K562 (cell line): Measurements from ENCODE around the gene EML5. TPM values are rescaled to one million over a fixed set of nuclear protein-coding genes. Genes with fewer than 3 reads are reported as not detected.

ENCODE experiments used
- CBFA2T2 ChIP-seq: fragments of 450-650 bp; conservative IDR thresholded peaks from 2 replicates; pipeline ENCODE4 v1.6.1; 2017; ENCODE audit warnings: mild to moderate bottlenecking
- CBFA2T3 ChIP-seq: fragments of 450-650 bp; IDR thresholded peaks from 2 replicates; pipeline ENCODE4 v1.6.1; 2017
- DIDO1 ChIP-seq: fragments of 450-650 bp; IDR thresholded peaks from 2 replicates; pipeline ENCODE4 v1.6.1; 2016; ENCODE audit warnings: low read depth, missing biosample characterization, missing genetic modification characterization
- ETV6 ChIP-seq, 3 experiments: fragments of 150-350 bp in 1 of 3; sonication (generic) in 1 of 3; formaldehyde crosslinking in 1 of 3; IDR thresholded peaks; 2 replicates each; pipeline versions ENCODE4 v1.6.1 to v1.8.0; 2014 to 2022; ENCODE audit warnings: borderline replicate concordance in 2 of 3, low read depth in 2 of 3, antibody characterized with exemption in 1 of 3, low read length in 1 of 3, mild to moderate bottlenecking in 1 of 3, missing genetic modification reagents in 1 of 3
- EZH2 ChIP-seq: IDR thresholded peaks from 2 replicates; pipeline ENCODE4 v1.6.1; 2012; ENCODE audit warnings: low read depth, mild to moderate bottlenecking, inconsistent platforms, low read length, borderline replicate concordance
- HDGF ChIP-seq: fragments of 450-650 bp; IDR thresholded peaks from 2 replicates; pipeline ENCODE4 v1.6.1; 2016
- ILF3 ChIP-seq: fragments of 450-650 bp; IDR thresholded peaks from 2 replicates; pipeline ENCODE4 v1.6.1; 2018; ENCODE audit warnings: antibody characterized with exemption, mild to moderate bottlenecking, moderate library complexity, borderline replicate concordance
- KLF10 ChIP-seq: fragments of 250-450 bp; sonication (Bioruptor Pico); IDR thresholded peaks from 2 replicates; pipeline ENCODE4 v1.6.1; 2021; ENCODE audit warnings: matching md5 sums
- KLF6 ChIP-seq: fragments of 250-450 bp; sonication (Bioruptor Pico); IDR thresholded peaks from 2 replicates; pipeline ENCODE4 v1.4.0; 2020; ENCODE audit warnings: mild to moderate bottlenecking, moderate library complexity, borderline replicate concordance
- MAFK ChIP-seq: IDR thresholded peaks from 2 replicates; pipeline ENCODE4 v1.6.1; 2011; ENCODE audit warnings: low read length, improper control_type of control experiment
- NFRKB ChIP-seq: fragments of 450-650 bp; IDR thresholded peaks from 2 replicates; pipeline ENCODE4 v1.6.1; 2016; ENCODE audit warnings: low read depth
- POLR2AphosphoS2 ChIP-seq: IDR thresholded peaks from 2 replicates; pipeline ENCODE4 v1.6.1; 2012; ENCODE audit warnings: low read length, improper control_type of control experiment
- SNIP1 ChIP-seq: fragments of 450-650 bp; IDR thresholded peaks from 2 replicates; pipeline ENCODE4 v1.7.1; 2017; ENCODE audit warnings: low read depth, mild to moderate bottlenecking
- SREBF2 ChIP-seq: sonication (generic); formaldehyde crosslinking; IDR thresholded peaks from 2 replicates; pipeline ENCODE4 v1.4.0; 2020; ENCODE audit warnings: mild to moderate bottlenecking, missing genetic modification reagents
- SRSF3 ChIP-seq: fragments of 200-400 bp; formaldehyde crosslinking; IDR thresholded peaks from 2 replicates; pipeline ENCODE4 v1.6.1; 2016; ENCODE audit warnings: mild to moderate bottlenecking, low read length, moderate library complexity; ENCODE audit not compliant: insufficient read depth
- TEAD4 ChIP-seq, 2 experiments: sonication (generic) in 1 of 2; formaldehyde crosslinking in 1 of 2; IDR thresholded peaks; 2 replicates each; pipeline versions ENCODE4 v1.6.1 to v1.8.0; 2012 to 2022; ENCODE audit warnings: borderline replicate concordance in 1 of 2, inconsistent platforms in 1 of 2, low read length in 1 of 2, mild to moderate bottlenecking in 1 of 2, missing genetic modification reagents in 1 of 2
- YBX1 ChIP-seq: fragments of 450-650 bp; IDR thresholded peaks from 2 replicates; pipeline ENCODE4 v1.7.1; 2016; ENCODE audit warnings: mild to moderate bottlenecking
- ZBTB17 ChIP-seq: fragments of 450-650 bp; formaldehyde crosslinking; IDR thresholded peaks from 2 replicates; pipeline ENCODE4 v1.4.0; 2020; ENCODE audit warnings: mild to moderate bottlenecking
- ZNF668 ChIP-seq: fragments of 250-450 bp; sonication (Bioruptor Pico); IDR thresholded peaks from 2 replicates; pipeline ENCODE4 v1.8.0; 2022; ENCODE audit warnings: mild to moderate bottlenecking, inconsistent platforms
- ZNF764 ChIP-seq: fragments of 250-450 bp; sonication (Bioruptor Pico); IDR thresholded peaks from 2 replicates; pipeline ENCODE4 v1.4.0; 2020; ENCODE audit warnings: low read depth, mild to moderate bottlenecking, moderate library complexity
- polyA plus RNA-seq, 8 experiments: library from polyadenylated mRNA; depleted of rRNA in 4 of 8; stranded (reverse) in 5 of 8; unstranded in 3 of 8; fragments of >200 nt; fragmentation: Nextera tagmentation in 2 of 8; fragmentation: Illumina TruSeq in 1 of 8; extraction: Ambion mirVana in 2 of 8; extraction: Trizol in 1 of 8; gene quantifications; 2 replicates each; pipeline versions ENCODE4 v1.2.1 to v1.2.3, GENCODE V29; 2011 to 2014; ENCODE audit warnings: inconsistent platforms in 1 of 8, missing spikeins in 1 of 8
- total RNA-seq, 7 experiments: library from RNA; depleted of rRNA in 6 of 7; stranded (reverse); fragments of >200 nt in 6 of 7; fragmentation: Illumina TruSeq in 2 of 7; extraction: Trizol in 2 of 7; gene quantifications; 2 replicates each; pipeline versions ENCODE4 v1.2.1 to v1.2.3, GENCODE V29; 2011 to 2021; ENCODE audit warnings: low replicate concordance in 1 of 7
- TF ChIP-seq, protein P1 (sequence below): fragments of 450-650 bp; IDR thresholded peaks from 2 replicates; pipeline ENCODE4 v1.6.1; 2016; ENCODE audit warnings: mild to moderate bottlenecking
- TF ChIP-seq, protein P2 (sequence below): fragments of 450-650 bp; IDR thresholded peaks from 2 replicates; pipeline ENCODE4 v1.6.1; 2016; ENCODE audit warnings: missing biosample characterization, missing genetic modification characterization
- TF ChIP-seq, protein P3 (sequence below): IDR thresholded peaks from 3 replicates; pipeline ENCODE4 v1.6.1; 2011; ENCODE audit warnings: borderline replicate concordance, mild to moderate bottlenecking, moderate library complexity; ENCODE audit not compliant: insufficient read length; ENCODE audit errors: extremely low read depth

The EML5 gene
- total and polyA plus RNA-seq, 9 of the 15 experiments (the other 6 are each of a cell fraction or from before 2014, with no cell fraction given) = 0.06 to 0.34 (median 0.22) TPM

GRCh38 chr14:88792473-88793258 lies at the start of gene EML5 (continued):
- TF ChIP-seq, protein P1, sequence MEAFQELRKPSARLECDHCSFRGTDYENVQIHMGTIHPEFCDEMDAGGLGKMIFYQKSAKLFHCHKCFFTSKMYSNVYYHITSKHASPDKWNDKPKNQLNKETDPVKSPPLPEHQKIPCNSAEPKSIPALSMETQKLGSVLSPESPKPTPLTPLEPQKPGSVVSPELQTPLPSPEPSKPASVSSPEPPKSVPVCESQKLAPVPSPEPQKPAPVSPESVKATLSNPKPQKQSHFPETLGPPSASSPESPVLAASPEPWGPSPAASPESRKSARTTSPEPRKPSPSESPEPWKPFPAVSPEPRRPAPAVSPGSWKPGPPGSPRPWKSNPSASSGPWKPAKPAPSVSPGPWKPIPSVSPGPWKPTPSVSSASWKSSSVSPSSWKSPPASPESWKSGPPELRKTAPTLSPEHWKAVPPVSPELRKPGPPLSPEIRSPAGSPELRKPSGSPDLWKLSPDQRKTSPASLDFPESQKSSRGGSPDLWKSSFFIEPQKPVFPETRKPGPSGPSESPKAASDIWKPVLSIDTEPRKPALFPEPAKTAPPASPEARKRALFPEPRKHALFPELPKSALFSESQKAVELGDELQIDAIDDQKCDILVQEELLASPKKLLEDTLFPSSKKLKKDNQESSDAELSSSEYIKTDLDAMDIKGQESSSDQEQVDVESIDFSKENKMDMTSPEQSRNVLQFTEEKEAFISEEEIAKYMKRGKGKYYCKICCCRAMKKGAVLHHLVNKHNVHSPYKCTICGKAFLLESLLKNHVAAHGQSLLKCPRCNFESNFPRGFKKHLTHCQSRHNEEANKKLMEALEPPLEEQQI = no peak
- TF ChIP-seq ILF3 = no peak
- 0 out of 2 replicates have a peak, but pooled peaks have one; percentile 14 for TF ChIP-seq SNIP1
- TF ChIP-seq, protein P2, sequence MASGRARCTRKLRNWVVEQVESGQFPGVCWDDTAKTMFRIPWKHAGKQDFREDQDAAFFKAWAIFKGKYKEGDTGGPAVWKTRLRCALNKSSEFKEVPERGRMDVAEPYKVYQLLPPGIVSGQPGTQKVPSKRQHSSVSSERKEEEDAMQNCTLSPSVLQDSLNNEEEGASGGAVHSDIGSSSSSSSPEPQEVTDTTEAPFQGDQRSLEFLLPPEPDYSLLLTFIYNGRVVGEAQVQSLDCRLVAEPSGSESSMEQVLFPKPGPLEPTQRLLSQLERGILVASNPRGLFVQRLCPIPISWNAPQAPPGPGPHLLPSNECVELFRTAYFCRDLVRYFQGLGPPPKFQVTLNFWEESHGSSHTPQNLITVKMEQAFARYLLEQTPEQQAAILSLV = no peak
- TF ChIP-seq MAFK = no peak
- no peak for TF ChIP-seq SREBF2 (CRISPR knock-in tag)
- no peak for TF ChIP-seq NFRKB
- TF ChIP-seq, protein P3, sequence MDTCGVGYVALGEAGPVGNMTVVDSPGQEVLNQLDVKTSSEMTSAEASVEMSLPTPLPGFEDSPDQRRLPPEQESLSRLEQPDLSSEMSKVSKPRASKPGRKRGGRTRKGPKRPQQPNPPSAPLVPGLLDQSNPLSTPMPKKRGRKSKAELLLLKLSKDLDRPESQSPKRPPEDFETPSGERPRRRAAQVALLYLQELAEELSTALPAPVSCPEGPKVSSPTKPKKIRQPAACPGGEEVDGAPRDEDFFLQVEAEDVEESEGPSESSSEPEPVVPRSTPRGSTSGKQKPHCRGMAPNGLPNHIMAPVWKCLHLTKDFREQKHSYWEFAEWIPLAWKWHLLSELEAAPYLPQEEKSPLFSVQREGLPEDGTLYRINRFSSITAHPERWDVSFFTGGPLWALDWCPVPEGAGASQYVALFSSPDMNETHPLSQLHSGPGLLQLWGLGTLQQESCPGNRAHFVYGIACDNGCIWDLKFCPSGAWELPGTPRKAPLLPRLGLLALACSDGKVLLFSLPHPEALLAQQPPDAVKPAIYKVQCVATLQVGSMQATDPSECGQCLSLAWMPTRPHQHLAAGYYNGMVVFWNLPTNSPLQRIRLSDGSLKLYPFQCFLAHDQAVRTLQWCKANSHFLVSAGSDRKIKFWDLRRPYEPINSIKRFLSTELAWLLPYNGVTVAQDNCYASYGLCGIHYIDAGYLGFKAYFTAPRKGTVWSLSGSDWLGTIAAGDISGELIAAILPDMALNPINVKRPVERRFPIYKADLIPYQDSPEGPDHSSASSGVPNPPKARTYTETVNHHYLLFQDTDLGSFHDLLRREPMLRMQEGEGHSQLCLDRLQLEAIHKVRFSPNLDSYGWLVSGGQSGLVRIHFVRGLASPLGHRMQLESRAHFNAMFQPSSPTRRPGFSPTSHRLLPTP = no peak
- no peak for TF ChIP-seq ZNF764 (CRISPR knock-in tag)
- no peak for TF ChIP-seq CBFA2T2
- no peak for TF ChIP-seq ETV6 (IDR thresholded peaks at IDR 0.05; ENCODE audit: borderline replicate concordance in 1 of 2, low read depth in 2 of 2, low read length in 1 of 2)
- TF ChIP-seq ETV6 (CRISPR knock-in tag; IDR thresholded peaks at IDR 0.05; ENCODE audit: borderline replicate concordance) = no peak
- TF ChIP-seq CBFA2T3 = no peak
- no peak for TF ChIP-seq KLF10
- no peak for TF ChIP-seq POLR2AphosphoS2
- no peak for TF ChIP-seq TEAD4 (IDR thresholded peaks at IDR 0.05; ENCODE audit: low read length)
- no peak for TF ChIP-seq TEAD4 (CRISPR knock-in tag; IDR thresholded peaks at IDR 0.05; ENCODE audit: borderline replicate concordance)
- TF ChIP-seq YBX1 = no peak
- no peak for TF ChIP-seq ZBTB17 (CRISPR knock-in tag)
- no peak for TF ChIP-seq DIDO1
- TF ChIP-seq ZNF668 (CRISPR knock-in tag) = no peak
- no peak for TF ChIP-seq EZH2
- TF ChIP-seq KLF6 (CRISPR knock-in tag) = no peak
- no peak for TF ChIP-seq HDGF
- TF ChIP-seq SRSF3 = no peak
